Body of pancreas (tissue), 4 donors: ENCODE measurements around the gene YBEY.

Source experiments
- POLR2A ChIP-seq, 3 donors: fragments of 450-650 bp; IDR thresholded peaks; one replicate each; pipeline ENCODE4 v1.6.1; 2016; ENCODE audit warnings: antibody characterized with exemption in 3 of 3, mild to moderate bottlenecking in 2 of 3
- TF ChIP-seq, protein P1 (sequence below), 7 experiments: fragments of 450-650 bp in 4 of 7; fragments of 200-600 bp in 3 of 7; sonication (generic) in 3 of 7; IDR thresholded peaks; one replicate each; pipeline ENCODE4 v1.5.1; 2016 to 2019; ENCODE audit warnings: antibody characterized with exemption in 7 of 7

DNA sequence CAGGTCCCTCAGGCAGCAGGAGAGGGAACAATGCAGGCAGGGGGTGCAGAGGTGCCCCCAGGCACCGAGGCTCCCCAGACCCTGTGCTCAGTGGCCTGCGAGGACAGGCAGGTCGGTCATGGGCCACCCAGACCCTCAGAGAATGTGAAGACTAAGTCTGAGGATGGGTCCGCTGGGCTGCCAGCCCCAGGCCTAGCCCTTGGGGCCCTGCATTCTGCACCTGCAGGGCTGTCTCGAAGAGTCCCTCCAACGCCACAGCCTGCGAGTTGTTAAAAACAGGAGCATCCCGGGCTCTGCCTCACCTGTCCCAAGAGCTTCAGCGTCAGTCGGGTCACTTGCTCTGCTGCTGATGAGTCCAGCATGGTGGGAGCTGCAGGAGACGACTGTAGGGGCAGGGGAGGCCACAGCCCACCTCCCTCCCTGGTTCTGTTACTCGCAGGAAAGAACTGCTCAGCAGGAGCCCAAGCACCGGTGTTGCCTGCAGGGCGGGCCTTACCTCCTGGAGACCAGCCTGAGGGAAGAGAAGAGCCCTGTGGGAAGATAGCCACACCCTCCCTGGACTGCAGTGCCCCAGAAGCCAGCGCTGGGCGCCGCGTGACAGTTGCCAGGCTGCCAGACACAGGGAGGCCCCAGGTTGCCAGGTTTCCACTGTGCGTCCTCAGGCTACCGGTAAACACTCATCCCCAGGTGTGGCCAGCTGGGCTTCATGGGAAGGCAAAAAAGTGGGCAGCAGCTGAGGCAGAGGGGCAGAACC lies 31.7 kb downstream of the YBEY start:
- TF ChIP-seq POLR2A (IDR thresholded peaks at IDR 0.05), result peak in 2 of 3 donors; percentile 23 to 34
- TF ChIP-seq, protein P1, sequence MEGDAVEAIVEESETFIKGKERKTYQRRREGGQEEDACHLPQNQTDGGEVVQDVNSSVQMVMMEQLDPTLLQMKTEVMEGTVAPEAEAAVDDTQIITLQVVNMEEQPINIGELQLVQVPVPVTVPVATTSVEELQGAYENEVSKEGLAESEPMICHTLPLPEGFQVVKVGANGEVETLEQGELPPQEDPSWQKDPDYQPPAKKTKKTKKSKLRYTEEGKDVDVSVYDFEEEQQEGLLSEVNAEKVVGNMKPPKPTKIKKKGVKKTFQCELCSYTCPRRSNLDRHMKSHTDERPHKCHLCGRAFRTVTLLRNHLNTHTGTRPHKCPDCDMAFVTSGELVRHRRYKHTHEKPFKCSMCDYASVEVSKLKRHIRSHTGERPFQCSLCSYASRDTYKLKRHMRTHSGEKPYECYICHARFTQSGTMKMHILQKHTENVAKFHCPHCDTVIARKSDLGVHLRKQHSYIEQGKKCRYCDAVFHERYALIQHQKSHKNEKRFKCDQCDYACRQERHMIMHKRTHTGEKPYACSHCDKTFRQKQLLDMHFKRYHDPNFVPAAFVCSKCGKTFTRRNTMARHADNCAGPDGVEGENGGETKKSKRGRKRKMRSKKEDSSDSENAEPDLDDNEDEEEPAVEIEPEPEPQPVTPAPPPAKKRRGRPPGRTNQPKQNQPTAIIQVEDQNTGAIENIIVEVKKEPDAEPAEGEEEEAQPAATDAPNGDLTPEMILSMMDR (IDR thresholded peaks at IDR 0.05), result no peak
